Measurements from ENCODE around the gene FAM241B.

Gene FAM241B

GRCh38 chr10:69668721-69669120 lies 38.7 kb downstream of the FAM241B start:
- no peak for DNase-seq

DNA sequence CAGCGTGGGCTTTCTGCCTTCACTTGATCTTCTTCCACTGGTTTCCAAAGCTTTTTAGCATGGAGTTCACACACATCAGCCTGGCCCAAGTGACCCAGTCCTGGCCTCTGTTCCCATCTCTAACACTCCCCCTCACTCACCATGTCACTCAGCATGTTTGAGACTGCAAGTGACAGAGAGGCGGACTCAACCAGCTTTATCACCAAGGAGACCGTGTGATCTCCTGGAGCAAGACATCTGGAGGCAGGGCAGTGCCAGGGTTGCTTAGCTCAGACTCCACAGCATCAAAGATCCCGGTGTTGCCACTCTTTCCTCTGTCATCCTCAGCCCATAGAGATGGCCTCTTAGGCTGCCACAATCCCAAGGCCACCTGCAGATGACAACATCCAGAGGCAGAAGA lies 39.4 kb downstream of the FAM241B start:
- no peak for DNase-seq

DNA sequence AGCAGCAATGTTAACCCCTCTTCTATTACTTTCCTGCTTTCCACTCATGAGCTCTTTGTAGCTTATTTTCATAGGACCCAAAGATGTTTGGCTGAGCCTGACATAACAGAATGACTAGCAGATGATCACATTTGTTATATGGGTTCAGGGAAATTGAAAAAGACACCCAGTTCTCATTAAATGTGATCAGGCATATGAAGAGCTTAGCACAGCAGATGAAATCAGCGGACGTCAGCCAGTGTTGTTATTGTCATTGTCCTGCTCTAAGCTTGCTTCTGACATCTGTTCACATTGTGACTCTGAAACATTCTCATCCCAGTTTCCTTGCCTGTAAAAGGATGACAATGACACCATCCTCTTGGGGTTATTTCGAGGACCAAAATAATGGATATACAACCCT lies 43.5 kb downstream of the FAM241B start:
- DNase-seq: no peak

DNA sequence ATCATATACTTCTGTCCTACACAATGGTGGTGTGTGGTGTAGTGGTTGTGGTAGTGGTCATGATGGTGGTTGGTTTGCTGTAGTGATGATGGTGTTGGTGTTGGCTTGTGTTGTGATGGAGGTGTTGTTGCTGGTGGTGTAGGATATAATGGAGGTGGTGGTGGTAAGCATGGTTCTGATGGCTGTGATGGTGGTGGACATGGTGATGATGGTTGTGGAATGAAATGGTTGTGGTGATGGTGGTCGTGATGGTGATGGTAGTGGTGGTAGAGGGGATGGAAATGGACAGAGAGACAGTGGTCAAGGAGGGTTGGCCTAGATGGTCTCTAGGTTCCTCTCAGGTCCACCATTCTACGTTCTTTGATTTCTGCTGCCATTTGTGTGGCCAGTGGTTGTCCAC lies 44.7 kb downstream of the FAM241B start:
- no peak for DNase-seq

GRCh38 chr10:69676301-69676700 lies 46.3 kb downstream of the FAM241B start:
- DNase-seq: no peak

- DNase-seq: no peak
These were observed 48.1 kb downstream of the FAM241B start for GRCh38 chr10:69677985-69678654.

DNA sequence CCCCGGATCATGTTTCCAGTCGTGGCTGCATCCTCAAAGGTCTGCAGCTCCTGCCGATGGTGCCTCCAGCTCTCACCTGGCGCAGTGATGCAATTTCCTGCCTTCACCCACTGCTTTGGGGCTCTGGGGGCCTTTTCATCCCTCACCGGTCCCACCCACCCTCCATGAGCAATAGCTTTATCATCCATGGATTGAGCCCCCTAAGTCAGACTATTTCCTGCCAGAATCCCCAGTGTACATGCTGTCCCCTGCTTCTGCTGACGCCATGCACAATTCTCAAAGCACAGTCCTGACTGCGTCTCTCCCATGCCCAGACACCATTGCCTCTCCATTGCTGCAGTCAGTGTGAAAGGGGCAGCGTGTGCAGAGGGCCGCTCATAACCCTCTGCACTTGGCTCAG lies 49.7 kb downstream of the FAM241B start:
- no peak for DNase-seq

DNA sequence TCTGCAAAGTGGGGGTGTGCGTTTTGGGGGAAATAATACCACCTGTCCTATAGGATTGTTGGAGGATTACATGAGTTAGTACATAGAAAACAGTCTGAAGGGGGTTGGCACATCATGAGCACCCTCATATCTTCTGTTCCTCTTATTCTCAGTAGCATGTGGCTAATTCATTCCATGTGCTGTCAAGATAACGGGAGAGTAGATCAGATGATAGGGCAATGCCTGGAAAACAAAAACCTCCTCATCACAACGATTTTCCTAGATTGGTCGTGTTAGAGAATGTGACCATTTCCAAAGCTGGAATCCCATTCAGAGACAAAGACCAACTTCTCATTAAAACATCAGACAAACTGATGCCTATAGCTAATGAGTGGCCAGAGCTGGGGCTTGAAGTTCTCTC lies 50.6 kb downstream of the FAM241B start:
- no peak for DNase-seq

DNA sequence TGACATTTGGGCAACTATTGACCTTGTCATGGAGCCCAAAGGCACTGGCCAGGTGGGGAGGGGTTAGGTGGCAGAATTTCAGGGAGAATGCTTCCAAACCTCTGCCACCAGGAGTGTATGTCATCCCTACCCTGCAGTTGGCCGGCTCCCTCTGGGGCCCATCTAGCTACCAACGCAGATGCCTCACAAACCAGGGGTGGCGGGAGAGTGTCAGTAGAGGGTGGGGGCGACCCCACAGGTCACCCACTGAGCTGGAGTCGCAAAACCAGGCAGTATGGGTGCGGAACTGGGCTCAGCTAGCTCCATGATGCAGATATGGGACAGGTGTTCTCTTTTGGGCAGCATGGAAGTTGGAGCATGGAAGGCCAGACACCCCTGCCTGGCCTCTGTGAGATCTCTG lies 51.4 kb downstream of the FAM241B start:
- DNase-seq: no peak

DNA sequence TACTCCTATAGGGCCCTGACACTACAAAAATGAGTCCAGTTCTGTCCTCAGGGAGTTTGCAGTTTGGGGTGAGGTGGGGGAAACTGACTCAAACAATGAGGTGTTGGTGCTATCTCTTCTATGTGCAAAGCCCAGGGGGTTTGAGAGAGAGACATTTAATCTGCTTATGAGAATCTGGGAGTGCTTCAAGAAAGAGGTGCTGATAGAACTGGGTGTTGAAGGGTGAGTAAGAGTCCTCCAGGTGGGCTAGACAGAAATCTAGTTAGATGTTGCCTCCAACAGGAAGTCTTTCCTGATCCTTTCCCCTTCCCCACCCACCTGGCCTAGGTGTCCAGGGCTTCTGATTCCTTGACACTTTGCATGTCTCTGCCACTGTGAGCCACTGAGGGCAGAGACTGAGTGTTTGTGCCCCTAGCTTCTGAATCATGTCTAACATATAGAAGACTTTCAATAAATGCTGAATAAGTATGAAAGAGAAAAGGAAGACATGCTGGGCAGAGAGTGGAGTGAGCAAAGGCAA lies 53.0 kb downstream of the FAM241B start:
- DNase-seq: no peak
